ENCODE results near the gene GALNT10.

GALNT10 gene

GRCh38 chr5:154203798-154204578, 13.5 kb downstream of the GALNT10 start:
- DNase-seq: no peak

GRCh38 chr5:154205441-154206117, 15.0 kb downstream of the GALNT10 start:
- DNase-seq: no peak

- DNase-seq: no peak
Observed at GRCh38 chr5:154206311-154206710, 15.8 kb downstream of the GALNT10 start.

- DNase-seq: no peak
Observed at GRCh38 chr5:154207204-154207603, 16.7 kb downstream of the GALNT10 start.

- no peak for DNase-seq
Observed at GRCh38 chr5:154209591-154210081, 19.1 kb downstream of the GALNT10 start.

GRCh38 chr5:154210163-154210562, 19.6 kb downstream of the GALNT10 start:
- no peak for DNase-seq

GRCh38 chr5:154211641-154212390, 21.3 kb downstream of the GALNT10 start:
- no peak for DNase-seq

GRCh38 chr5:154213592-154213991, 23.1 kb downstream of the GALNT10 start:
- DNase-seq: no peak

GRCh38 chr5:154214371-154215106, 24.0 kb downstream of the GALNT10 start:
- DNase-seq: no peak

- no peak for DNase-seq
Observed at GRCh38 chr5:154215571-154216325, 25.2 kb downstream of the GALNT10 start.

GRCh38 chr5:154217462-154217861, 26.9 kb downstream of the GALNT10 start:
- DNase-seq: no peak

GRCh38 chr5:154218786-154219185, 28.3 kb downstream of the GALNT10 start:
- DNase-seq: no peak

GRCh38 chr5:154220625-154221024, 30.1 kb downstream of the GALNT10 start:
- no peak for DNase-seq

- DNase-seq: no peak
Observed at GRCh38 chr5:154221371-154221896, 30.9 kb downstream of the GALNT10 start.

- no peak for DNase-seq
Observed at GRCh38 chr5:154222414-154222813, 31.9 kb downstream of the GALNT10 start.

- DNase-seq: no peak
Observed at GRCh38 chr5:154223320-154223719, 32.8 kb downstream of the GALNT10 start.

GRCh38 chr5:154227090-154227489, 36.6 kb downstream of the GALNT10 start:
- no peak for DNase-seq

- no peak for DNase-seq
Observed at GRCh38 chr5:154228696-154229095, 38.2 kb downstream of the GALNT10 start.

GRCh38 chr5:154230526-154230925, 40.0 kb downstream of the GALNT10 start:
- DNase-seq: no peak

GRCh38 chr5:154234551-154234950, 44.0 kb downstream of the GALNT10 start:
- no peak for DNase-seq

GRCh38 chr5:154236011-154236410, 45.5 kb downstream of the GALNT10 start:
- DNase-seq: no peak
